Stimulated activated CD8-positive, alpha-beta memory T cell treated with anti-CD3 and anti-CD28 coated beads, Interleukin-2, amount 100 ng/mL, for 1 hour (primary cell): ENCODE measurements around the gene NFE2.
"Not testable (repeated sequence)": the region's sequence is repeated elsewhere in the genome, so short reads cannot be mapped to it uniquely, and the experiment has no call there.

Experiments used
- DNase-seq, 2 donors: peaks; one replicate each; pipeline ENCODE4 v3.0.0-alpha.2; 2020; ENCODE audit warnings: low read depth in 2 of 2

NFE2 gene

GRCh38 chr12:54282949-54283593, 17.7 kb downstream of the NFE2 start:
- no peak for DNase-seq

GRCh38 chr12:54281694-54282093, 19.1 kb downstream of the NFE2 start:
- not testable (repeated sequence) for DNase-seq

GRCh38 chr12:54281261-54281638, 19.6 kb downstream of the NFE2 start:
- not testable (repeated sequence) for DNase-seq

GRCh38 chr12:54280468-54281260, 20.2 kb downstream of the NFE2 start, which contains the start of gene HNRNPA1:
Gene HNRNPA1 (plus strand): TSS chr12:54280726. CDS start chr12:54280808, 82 bp downstream.
- peak; percentile 85 to 88 for DNase-seq

- DNase-seq, result peak; percentile 99 to 100
These were observed 21.0 kb downstream of the NFE2 start, which contains the start of gene CBX5 for GRCh38 chr12:54279632-54280467. Gene CBX5 (minus strand): TSS chr12:54280122. CDS start chr12:54257650, 22,472 bp downstream.

DNA sequence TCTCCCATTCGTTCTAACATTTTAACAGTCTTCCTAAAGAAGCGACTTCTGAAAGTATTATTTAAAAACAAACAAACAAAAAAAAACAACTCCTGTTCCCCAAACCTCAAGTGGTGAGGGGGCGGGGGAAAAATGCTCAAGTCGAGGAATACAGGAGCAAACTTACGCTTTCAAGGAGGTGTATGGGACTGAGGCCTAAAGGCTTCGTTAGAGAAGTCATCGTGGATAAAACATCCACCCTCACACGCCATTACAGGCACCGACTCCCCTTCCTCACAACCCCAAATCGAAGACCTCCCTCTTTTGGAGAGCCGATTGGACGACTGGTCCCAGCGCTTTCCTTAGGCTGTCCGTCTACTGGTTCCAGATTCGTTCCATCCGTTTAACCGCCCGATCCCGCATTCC, 21.6 kb downstream of the NFE2 start:
- DNase-seq, result no peak

DNA sequence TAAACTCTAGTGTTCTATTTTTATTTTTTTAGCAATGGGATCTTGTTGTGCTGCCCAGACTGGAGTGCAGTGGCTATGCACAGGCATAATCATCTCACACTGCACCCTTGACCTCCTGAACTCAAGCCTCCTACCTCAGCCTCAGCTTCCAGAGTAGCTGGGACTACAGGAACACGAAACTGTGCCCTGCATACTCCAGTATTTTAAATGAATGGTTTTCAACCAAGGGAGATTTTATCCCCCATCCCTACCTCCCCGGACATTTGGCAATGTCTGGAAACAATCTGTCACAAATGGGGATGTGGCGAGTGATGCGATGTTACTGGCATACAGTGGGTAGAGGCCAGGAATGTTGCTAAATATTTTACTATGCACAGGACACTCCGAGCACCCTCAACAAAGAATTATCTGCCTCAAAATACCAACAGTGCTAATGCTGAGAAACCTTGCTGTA, 23.0 kb downstream of the NFE2 start:
- DNase-seq, result no peak

DNA sequence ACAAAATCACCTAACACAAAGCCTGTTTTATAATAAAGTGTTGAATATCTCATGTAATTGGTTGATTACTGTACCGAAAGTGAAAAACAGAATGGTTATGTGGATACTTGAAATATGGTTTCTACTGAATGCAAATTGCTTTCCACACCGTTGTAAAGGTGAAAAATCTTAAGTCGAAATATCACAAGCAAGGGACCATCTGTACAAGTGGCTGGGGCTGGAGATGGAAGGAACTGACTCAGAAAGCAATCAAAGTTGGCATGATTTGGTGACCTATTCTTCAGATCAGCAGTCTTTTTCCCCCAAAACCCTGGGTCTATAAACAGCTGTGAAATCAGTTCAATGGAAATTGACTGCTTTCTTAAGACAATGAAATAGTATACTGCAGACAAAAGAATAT, 24.4 kb downstream of the NFE2 start:
- DNase-seq, result no peak

GRCh38 chr12:54273981-54274380, 26.8 kb downstream of the NFE2 start:
- DNase-seq, result no peak

- DNase-seq, result no peak
These were observed 28.6 kb downstream of the NFE2 start for GRCh38 chr12:54272214-54272613.

- no peak for DNase-seq
These were observed 30.5 kb downstream of the NFE2 start for GRCh38 chr12:54270345-54270744.

DNA sequence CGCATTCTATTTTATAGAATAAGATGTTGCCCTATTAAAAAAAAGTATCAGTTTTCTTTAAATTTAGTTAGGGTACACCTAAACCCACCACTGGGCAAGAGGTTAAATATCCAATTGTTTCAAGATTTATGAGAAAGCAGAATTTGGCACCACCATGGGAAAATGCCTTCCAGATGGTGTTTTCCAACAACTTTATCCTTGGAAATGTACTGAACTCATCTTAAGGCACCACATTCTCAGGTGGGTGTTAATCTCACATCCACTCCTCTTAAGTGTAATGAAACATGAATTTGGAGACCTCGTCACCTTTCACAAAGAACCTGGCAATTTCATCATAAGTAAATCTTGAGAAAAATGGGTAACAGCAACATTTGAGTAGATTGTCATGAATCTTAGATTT, 34.0 kb downstream of the NFE2 start:
- DNase-seq, result no peak

DNA sequence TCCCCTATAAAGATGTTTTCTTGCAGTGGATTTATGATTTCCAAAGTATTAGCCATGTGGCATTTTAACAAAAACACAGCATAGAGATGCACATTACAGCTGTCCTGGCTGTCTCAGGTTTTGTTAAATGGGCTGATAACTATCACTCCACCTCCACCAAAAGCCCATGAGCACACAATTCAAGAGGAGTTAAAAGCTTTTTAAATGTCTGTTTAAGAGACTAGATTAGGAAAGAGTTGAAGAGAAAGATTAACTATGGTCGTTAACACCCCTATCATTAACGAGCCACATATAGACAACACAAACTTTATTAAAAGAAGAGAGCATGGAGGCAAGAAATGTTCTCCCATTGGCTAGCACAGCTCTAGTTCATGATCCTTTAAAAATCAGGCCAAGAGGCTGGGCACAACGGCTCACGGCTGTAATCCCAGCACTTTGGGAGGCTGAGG, 35.4 kb downstream of the NFE2 start:
- DNase-seq, result no peak

DNA sequence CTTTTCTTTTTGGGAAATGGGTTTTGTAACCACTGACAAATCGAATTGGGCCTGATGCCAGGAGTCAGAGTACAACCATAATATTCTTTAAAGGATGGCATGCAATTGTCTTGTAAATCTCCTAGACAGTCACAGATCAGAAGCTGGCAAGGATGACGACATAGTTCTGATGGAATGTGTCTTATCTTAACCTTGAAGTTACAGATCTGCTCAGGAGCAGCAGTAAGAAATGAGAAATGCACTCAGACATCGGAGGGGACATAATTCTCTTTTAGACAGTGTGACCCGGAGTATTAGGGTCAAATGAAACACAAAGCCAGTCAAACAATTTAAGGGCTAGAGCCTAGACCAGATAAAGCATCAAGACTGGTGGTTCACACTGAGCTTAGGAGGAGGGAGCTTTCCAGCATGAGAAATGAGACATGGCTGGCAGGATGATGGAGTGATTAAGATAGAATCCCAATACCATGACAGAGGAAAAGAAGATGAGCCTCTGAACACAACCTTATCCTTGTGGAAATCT, 38.4 kb downstream of the NFE2 start:
- DNase-seq, result no peak

DNA sequence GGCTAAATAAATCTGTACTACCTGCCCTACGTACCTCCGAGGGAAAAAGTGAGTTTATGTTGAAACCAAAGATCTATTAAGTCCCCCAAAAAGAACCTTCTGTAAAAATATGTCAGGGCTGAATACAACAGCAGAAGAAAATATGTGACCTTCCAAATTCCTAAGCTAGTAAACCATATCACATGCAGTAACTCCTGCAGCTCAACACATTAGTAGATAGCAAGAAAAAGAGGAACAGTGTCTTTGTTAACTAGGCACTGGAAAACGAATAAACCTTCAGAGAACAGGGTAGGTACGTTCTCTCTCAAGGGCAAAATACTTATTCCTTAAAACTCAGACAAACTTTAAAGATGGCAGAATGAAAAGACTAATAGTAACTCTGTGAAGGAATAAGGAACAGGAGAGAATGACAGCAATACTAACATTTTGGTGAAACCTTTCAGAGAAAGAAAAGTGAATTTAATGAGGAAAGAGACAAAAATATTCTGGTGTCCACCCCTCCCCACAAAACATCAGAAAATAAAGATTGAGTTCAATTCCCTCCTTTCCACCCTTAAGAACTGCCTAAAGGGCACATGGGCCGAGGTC, 38.9 kb downstream of the NFE2 start:
- DNase-seq, result no peak

DNA sequence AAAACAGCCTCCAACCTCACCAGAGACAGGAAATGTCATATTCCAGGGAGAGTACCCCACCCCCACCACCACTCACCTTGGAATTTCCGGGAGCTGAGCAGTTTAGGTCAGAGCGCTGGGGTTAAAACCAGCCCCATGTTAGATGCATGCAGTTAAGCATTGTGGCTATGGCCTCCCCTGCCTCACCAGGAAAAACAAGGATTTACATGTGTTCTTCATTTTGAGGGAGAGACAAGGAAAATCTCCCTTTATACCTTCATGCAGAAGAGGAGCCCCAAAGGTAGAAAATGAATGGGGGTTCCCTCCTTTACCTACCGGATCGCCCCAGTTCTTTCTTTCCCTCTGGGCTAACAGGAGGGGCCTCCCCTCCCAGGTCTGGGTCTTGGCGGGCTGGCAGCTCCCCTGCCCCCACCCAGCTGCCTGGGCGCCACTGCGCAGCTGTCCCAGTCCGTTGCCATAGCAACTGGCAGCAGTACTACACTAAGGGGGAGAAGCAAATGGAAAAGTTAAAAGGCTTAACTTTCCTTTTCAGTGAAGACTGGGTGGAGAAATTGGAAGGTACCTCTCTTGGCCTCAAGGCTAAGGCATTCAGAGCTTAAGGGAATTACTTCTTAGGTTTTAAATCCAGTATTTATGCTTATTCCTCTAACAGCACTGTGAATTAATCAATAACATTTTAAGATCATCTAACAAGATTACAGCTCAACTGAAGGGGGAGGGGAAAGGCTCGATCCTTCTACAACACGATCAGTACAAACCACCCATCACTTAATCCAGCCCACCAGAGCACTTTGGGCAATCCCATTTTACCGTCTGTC, 41.4 kb downstream of the NFE2 start:
- peak in 1 of 2 donors; percentile 16 for DNase-seq

DNA sequence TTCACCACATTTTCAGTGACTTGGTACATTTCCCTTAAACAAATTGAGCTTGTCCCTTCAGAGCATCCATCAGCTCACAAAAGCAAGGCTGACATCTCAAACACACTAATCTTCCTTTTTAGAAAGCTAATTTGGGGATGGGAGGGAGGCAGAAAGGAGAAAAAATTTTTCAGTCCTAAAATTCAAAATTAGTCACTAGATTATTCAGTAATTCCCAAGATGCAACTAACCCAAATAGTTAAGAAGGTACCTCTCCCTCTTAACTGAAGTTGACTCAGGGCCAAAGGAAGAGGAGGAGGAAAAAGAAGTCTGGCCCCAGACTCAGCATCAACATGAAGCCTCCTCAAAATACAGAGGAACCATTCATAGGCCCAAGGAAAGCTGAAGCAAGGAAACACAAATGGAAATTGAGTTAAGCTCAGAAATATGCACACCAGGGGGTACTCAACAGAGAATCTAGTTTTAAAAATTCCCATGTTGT, 42.6 kb downstream of the NFE2 start:
- DNase-seq, result no peak

GRCh38 chr12:54257332-54257731, 43.5 kb downstream of the NFE2 start:
- DNase-seq, result no peak

GRCh38 chr12:54253240-54253639, 47.6 kb downstream of the NFE2 start:
- no peak for DNase-seq

DNA sequence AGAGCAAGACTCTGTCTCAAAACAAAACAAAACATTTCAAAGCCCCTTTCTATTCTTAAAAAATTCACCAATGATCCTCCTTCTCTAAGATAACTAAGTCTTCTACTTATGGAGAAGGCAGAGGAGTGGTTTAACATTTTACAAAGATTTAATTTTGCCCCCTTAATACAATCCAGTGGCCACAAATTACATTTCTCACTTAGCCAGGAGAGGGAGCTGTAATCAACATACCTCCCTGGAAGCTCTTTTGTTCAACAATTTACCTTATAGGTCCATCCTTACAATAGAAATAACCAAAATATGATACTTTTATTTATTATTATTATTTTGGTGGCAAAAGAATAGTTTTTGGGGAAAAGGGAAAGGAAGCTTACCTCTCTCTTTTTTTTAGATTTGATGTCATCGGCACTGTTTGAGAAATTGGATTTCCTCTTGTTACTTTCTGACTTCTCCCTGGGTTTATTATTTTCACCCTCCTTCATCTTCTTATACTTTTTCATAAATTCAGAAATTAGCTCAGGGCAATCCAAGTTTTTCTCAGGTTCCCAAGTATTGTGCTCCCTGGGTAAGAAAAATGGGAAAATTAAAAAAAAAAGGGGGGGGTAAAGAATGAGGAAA, 49.0 kb downstream of the NFE2 start:
- DNase-seq, result no peak
